GM15510 (cell line): ENCODE results near the gene SH3BGRL2.

Source experiments
- POLR2A ChIP-seq: IDR thresholded peaks from 3 replicates; pipeline ENCODE4 v1.6.1; 2011; ENCODE audit warnings: borderline replicate concordance; ENCODE audit not compliant: insufficient read length; ENCODE audit errors: extremely low read depth

The SH3BGRL2 gene

DNA sequence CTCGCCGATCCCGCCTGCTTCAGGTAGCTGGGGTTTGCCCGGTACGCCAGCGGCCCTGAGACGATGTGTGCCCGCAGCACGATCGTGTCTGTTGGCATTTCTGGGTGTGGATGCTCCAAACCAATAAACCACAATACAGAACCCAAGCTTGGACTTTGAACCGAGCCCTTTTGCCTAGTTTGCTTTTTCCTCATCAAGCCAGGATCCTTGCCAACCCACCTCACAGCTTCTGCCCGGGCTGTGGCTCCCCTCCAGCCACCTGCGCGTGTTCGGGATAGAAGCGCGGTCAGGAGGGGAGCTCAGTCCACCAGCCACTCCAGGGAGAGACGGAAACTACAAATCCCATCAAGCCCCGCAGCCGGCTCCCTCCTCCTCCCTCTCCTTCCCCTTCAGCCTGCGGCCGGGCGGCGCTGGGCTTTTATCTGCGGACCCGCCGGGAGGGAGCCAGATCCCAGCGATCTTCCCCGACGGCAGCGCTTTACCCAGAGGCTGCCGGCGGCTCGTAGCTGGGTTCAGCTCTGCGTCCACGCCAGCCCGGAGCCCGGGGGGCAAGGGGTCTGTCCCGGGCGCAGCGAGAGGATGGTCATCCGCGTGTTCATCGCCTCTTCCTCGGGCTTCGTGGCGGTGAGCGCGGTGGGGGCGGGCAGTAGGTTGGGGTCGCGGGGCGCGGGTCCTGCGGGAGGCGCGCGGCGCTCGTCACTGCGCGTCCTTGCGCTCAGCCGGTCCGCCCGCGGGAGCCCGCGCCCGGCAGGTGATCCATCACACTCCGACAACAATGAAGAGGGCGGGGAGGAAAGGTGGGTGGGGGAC, at the start of gene SH3BGRL2:
Gene SH3BGRL2, plus strand, starts transcription at position 447 of the 810 bp plus-strand sequence. Its CDS starts 133 bp downstream, at position 580.
- no peak for TF ChIP-seq POLR2A

DNA sequence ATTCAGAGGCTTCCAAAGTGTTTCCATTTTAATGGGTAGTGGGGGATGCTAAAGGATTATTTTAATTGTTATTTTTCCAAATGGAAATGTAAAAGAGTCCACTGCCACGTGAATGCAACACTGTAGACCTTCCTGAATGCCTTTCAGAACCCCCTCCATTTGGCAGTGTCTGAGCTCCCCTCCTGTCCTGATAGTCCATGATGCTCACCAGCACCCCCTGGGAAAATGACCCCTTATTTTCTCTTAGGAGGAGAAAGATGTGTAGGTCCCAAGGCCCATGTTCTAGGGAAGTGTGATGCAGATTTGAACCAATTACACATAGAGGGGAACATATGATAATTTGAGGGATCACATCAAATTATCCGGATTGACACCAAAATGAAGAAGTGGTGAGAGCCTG, 46.8 kb upstream of the SH3BGRL2 start:
- TF ChIP-seq POLR2A = no peak

- TF ChIP-seq POLR2A = no peak
Measured at GRCh38 chr6:79586548-79586947, 44.6 kb upstream of the SH3BGRL2 start.

GRCh38 chr6:79589701-79590100, 41.4 kb upstream of the SH3BGRL2 start:
- no peak for TF ChIP-seq POLR2A

GRCh38 chr6:79597155-79597554, 34.0 kb upstream of the SH3BGRL2 start:
- no peak for TF ChIP-seq POLR2A

DNA sequence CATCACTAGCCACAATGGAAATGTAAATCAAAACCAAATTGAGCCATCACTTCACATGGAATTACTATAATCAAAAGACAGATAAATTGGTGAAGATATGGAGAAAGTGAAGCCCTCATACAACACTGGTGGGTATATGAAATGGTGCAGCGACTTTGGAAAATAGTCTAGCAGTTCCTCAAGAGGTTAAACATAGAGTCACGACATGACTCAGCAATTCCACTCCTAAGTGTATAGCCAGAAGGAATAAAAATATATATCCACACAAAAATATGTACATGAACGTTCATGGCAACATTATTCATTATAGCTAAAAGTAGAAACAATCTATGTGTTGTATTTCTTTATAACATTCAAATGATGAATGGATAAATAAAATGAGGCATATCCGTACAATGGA, 33.1 kb upstream of the SH3BGRL2 start:
- no peak for TF ChIP-seq POLR2A

DNA sequence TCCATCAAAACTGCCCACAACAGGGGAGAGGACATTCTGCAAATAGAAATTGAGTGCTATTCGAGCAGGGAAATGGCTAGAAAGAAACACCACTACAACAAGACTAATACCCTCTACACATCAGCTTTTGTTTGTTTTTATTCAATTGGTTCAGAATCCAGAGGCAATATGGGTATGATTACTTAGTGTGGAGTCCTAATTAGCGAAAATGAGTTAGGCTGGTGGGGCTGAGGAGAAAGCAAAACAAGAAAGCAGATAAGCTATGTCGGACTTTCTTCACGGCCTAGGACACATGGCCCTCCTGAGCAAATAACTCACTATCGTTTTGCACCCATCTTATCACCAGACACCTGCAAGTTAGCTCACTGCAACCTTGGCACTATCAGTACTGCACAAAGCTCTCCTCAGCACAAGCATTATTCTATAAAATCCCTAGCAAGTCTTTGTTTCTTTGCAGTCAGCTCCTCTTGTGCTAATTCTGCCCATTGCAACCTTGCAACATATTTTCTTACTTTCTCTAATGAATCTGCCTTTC, 31.3 kb upstream of the SH3BGRL2 start:
- TF ChIP-seq POLR2A = no peak

- no peak for TF ChIP-seq POLR2A
Measured at GRCh38 chr6:79600313-79600712, 30.8 kb upstream of the SH3BGRL2 start.

GRCh38 chr6:79600812-79601609, 30.1 kb upstream of the SH3BGRL2 start:
- TF ChIP-seq POLR2A = no peak

- TF ChIP-seq POLR2A = no peak
Measured at GRCh38 chr6:79602859-79603258, 28.3 kb upstream of the SH3BGRL2 start.

DNA sequence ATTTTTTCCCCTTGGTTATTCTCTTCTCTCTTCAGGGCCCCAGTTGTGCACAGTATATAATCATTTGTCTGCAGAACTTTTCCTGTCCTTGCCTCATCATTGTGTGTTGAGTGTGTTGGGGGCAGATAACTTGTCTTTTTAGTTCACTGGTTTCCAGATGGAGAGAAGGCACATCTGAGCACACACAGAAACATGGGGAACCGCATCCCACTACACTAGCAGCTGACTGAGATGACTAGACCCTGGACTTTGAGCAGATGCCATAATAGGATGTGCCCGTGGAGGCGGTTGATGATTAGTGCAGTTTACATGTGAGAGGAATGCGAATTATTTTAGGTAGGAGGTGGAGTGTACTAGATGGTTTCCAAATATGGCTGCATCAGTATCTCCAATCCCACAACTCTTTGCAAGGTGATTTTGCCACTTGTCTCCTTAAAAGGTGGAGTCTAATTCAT, 26.5 kb upstream of the SH3BGRL2 start:
- no peak for TF ChIP-seq POLR2A

- no peak for TF ChIP-seq POLR2A
Measured at GRCh38 chr6:79605061-79605460, 26.1 kb upstream of the SH3BGRL2 start.

DNA sequence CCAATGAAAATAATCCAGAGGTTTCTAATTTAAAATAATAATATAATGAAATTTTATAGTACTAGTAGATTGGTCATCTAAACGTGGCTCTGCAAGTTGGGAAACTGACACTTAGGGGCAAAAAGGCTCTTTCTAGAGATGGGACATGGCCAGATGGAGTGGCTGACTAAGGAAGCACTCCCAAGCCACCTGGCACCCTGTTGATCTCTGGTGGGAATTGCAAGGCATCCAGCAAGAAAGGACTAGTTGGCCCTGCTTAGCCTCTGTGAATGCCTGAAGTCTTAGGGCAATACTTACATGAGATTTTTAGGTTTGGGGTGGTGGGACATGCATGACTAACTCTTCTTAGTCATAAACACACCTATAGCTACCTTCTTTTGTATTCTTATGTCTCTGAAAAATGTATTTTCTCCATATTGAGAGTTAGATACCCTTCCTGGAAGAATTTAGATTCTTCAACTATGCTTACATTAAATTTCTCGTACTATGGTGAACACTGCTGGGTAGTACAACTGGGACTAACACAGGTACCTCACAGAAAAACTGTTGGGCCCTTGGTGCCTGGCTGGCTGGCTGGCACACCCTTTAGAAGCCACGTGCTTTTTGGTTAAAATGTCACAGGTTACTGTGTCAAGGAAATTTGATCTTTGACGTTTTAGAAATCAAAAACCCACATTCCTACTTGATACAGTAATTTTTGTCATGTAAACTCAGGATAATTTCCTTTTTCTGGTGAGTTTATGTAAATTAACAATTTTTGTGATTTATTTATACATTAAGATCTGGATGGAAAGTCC, 25.0 kb upstream of the SH3BGRL2 start:
- no peak for TF ChIP-seq POLR2A

DNA sequence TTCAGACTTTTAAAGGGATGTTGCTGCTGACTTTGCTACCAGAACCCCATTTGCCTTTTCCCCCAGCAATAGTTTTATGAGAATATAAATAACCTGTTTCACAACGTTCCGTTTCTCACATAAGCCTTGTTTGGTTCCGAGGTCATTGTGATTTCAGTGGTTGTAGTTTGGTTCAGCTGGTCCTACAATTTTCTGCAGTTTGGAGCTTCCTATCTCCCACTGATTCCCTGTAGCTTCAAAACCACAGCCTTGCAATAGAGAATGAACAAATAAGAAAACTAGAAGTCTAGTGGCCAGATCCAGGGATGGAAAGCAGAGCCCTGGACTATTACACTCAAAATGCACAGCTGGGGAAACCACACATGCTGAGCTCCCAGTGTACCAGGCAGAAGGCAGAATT, 24.1 kb upstream of the SH3BGRL2 start:
- TF ChIP-seq POLR2A = no peak
